Osteocyte (in vitro differentiated cells): ENCODE data around the gene KCNS3. TPM values are rescaled to one million over a fixed set of nuclear protein-coding genes. Genes with fewer than 3 reads are reported as not detected.

Source experiments
- DNase-seq: peaks from one replicate; pipeline ENCODE4 v3.0.0; 2021; ENCODE audit warnings: mixed read lengths; ENCODE audit not compliant: unreplicated experiment; ENCODE audit errors: extremely low spot score
- H3K27ac Mint-ChIP-seq: one replicate; pipeline ENCODE4 v1.8.0; 2021; ENCODE audit warnings: mild to moderate bottlenecking, mixed read lengths; ENCODE audit not compliant: unreplicated experiment
- H3K27me3 Mint-ChIP-seq: one replicate; pipeline ENCODE4 v1.8.0; 2021; ENCODE audit warnings: mixed read lengths; ENCODE audit not compliant: unreplicated experiment
- H3K36me3 Mint-ChIP-seq: one replicate; pipeline ENCODE4 v1.8.0; 2021; ENCODE audit warnings: mixed read lengths; ENCODE audit not compliant: unreplicated experiment
- H3K4me1 Mint-ChIP-seq: one replicate; pipeline ENCODE4 v1.8.0; 2021; ENCODE audit warnings: mixed read lengths; ENCODE audit not compliant: unreplicated experiment
- H3K4me3 Mint-ChIP-seq: one replicate; pipeline ENCODE4 v1.8.0; 2021; ENCODE audit warnings: mild to moderate bottlenecking, moderate library complexity, mixed read lengths; ENCODE audit not compliant: unreplicated experiment
- H3K9me3 Mint-ChIP-seq: one replicate; pipeline ENCODE4 v1.8.0; 2021; ENCODE audit warnings: mixed read lengths; ENCODE audit not compliant: unreplicated experiment
- total RNA-seq: library from RNA; stranded (reverse); gene quantifications from 2 replicates; pipeline ENCODE4 v1.2.1, GENCODE V29; 2021
- TF ChIP-seq, protein P1 (sequence below): fragments of 200-600 bp; sonication (generic); IDR thresholded peaks from 2 replicates; pipeline ENCODE4 v1.5.0; 2021; ENCODE audit warnings: antibody characterized with exemption, mild to moderate bottlenecking, moderate library complexity

Gene KCNS3
- total RNA-seq, 1 donor from 2014 or later, result not detected

- Mint-ChIP-seq H3K4me1 (no peaks in the 10 kb centered on the region), H3K27me3 (no peaks in the 10 kb centered on the region)
- DNase-seq, result no peak
Observed at GRCh38 chr2:17979707-17980106, 101.2 kb downstream of the KCNS3 start.

GRCh38 chr2:17981936-17982335 is 103.5 kb downstream of the KCNS3 start:
- TF ChIP-seq, protein P1, sequence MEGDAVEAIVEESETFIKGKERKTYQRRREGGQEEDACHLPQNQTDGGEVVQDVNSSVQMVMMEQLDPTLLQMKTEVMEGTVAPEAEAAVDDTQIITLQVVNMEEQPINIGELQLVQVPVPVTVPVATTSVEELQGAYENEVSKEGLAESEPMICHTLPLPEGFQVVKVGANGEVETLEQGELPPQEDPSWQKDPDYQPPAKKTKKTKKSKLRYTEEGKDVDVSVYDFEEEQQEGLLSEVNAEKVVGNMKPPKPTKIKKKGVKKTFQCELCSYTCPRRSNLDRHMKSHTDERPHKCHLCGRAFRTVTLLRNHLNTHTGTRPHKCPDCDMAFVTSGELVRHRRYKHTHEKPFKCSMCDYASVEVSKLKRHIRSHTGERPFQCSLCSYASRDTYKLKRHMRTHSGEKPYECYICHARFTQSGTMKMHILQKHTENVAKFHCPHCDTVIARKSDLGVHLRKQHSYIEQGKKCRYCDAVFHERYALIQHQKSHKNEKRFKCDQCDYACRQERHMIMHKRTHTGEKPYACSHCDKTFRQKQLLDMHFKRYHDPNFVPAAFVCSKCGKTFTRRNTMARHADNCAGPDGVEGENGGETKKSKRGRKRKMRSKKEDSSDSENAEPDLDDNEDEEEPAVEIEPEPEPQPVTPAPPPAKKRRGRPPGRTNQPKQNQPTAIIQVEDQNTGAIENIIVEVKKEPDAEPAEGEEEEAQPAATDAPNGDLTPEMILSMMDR, result no peak
- no peaks in the 10 kb centered on the region for H3K36me3 Mint-ChIP-seq

More at GRCh38 chr2:17979707-17980106, 101.2 kb downstream of the KCNS3 start:
- no peak overlapping the region for H3K27ac Mint-ChIP-seq
- TF ChIP-seq, protein P1, result no peak
- no peak overlapping the region for H3K4me3 Mint-ChIP-seq
- peaks cover 4% of the 10 kb centered on the region for H3K9me3 Mint-ChIP-seq
- no peaks in the 10 kb centered on the region for H3K36me3 Mint-ChIP-seq

More at GRCh38 chr2:17981936-17982335, 103.5 kb downstream of the KCNS3 start:
- Mint-ChIP-seq H3K27ac (no peak overlapping the region), H3K4me1 (no peaks in the 10 kb centered on the region), H3K9me3 (peaks cover 10% of the 10 kb centered on the region), H3K4me3 (no peak overlapping the region), H3K27me3 (no peaks in the 10 kb centered on the region)
- no peak for DNase-seq

Other genes with a start within 250 kb of the KCNS3 start
- gene SMC6, start 124.9 kb upstream of the KCNS3 start, total RNA-seq, result 21.3 and 22.5 TPM in 2 replicates
- 5.5 and 11.0 TPM in 2 replicates for gene GEN1, start 124.5 kb upstream of the KCNS3 start, total RNA-seq
- gene MSGN1, start 62.2 kb upstream of the KCNS3 start, total RNA-seq, result not detected in 2 replicates